Heart left ventricle (tissue), 13 donors: ENCODE data around the gene IKBKG.

Experiments used
- POLR2A ChIP-seq, 2 donors: fragments of 450-650 bp; IDR thresholded peaks; one replicate each; pipeline ENCODE4 v1.6.1; 2017; ENCODE audit warnings: antibody characterized with exemption in 2 of 2, mild to moderate bottlenecking in 2 of 2, moderate library complexity in 2 of 2
- TF ChIP-seq, protein P1 (sequence below), 12 donors: fragments of 200-600 bp; sonication (generic) in 4 of 12; IDR thresholded peaks; one replicate each; pipeline versions ENCODE4 v1.5.0 to v1.8.0; 2018 to 2022; ENCODE audit warnings: antibody characterized with exemption in 12 of 12, mild to moderate bottlenecking in 5 of 12
- donor health status: ischemic (EF 13 %, LVEDD 7.1; RV severe dilation, severe dysfunction).
- donor health status: DM: no; HTN: yes; CAD: no.
- donor health status: DM: no; HTN: no; CAD: no.
- donor health status: ischemic (EF 25% LVEDD 6.9; RV normal size, moderate dysfunction).
- donor health status: ischemic (EF 25% LVEDD 5.7; RV mildly dilated, moderate dysfunction).
- donor health status: ischemic (EF 35%, LVEDD 5.7; RV mildly dilated, moderate dysfunction).
- donor health status: nonischemic (EF 11% LVEDD 7.7; RV severe dilation, severe dysfunction).
- donor health status: DM: yes; HTN: yes; CAD: no.
- donor health status: PGD.
- donor health status: ischemic (EF 29% LVEDD 5.4; RV normal size, mild dysfunction).
- donor health status: nonischemic (EF 23%, LVEDD 6.1; RV moderate dilation, normal function).

DNA sequence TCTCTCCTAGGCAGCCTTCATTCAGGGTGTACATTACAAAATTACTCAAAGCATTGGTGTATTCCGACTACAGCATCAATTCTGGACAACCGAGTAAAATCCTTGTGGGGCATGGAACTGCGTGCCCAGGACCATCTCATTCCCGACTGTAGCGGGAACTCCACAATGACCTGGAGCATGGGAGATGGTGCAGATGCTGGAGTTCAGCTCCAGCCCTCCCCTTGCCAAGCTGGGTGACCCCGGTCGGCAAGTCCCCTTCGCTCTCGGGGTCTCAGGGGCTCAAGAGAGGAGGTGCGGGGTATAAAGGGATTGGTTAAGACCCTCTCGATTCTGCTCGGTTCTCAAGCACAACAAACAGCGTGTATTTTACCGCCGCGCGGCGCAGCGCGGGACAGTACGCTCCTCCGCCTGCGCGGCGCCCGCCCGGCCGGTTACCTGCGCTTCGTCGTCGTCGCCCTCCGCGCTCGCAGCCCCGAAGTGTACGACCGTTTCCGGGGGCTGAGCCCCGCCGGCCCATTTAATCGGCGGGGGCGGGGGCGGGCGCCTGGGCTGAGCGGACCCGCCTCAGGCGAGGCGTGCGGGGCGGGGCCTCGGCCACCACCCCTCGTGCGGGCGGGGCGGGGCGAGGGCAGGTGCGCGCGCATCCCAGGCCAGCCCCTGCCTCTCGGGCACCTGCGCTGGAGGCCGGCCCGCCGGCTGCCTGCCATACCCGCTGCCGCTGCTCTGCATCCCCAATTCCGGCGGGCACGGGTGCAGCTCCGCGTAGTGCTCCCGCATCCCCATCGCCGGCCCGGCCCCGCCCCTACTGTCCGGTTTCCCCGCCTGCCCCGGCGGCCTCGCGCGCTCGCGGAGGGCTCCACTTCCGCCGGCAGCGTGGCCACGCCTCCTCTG lies 821 bp upstream of the IKBKG start, which contains the start of gene G6PD:
- TF ChIP-seq, protein P1, sequence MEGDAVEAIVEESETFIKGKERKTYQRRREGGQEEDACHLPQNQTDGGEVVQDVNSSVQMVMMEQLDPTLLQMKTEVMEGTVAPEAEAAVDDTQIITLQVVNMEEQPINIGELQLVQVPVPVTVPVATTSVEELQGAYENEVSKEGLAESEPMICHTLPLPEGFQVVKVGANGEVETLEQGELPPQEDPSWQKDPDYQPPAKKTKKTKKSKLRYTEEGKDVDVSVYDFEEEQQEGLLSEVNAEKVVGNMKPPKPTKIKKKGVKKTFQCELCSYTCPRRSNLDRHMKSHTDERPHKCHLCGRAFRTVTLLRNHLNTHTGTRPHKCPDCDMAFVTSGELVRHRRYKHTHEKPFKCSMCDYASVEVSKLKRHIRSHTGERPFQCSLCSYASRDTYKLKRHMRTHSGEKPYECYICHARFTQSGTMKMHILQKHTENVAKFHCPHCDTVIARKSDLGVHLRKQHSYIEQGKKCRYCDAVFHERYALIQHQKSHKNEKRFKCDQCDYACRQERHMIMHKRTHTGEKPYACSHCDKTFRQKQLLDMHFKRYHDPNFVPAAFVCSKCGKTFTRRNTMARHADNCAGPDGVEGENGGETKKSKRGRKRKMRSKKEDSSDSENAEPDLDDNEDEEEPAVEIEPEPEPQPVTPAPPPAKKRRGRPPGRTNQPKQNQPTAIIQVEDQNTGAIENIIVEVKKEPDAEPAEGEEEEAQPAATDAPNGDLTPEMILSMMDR (IDR thresholded peaks at IDR 0.05): peak in 1 of 12 donors; percentile 9
- peak in 1 of 2 donors; percentile 30 for TF ChIP-seq POLR2A (IDR thresholded peaks at IDR 0.05)
